ENCODE measurements around the gene TNNI3K.

- TF ChIP-seq POLR2A (IDR thresholded peaks at IDR 0.05) (no peak), CTCF (IDR thresholded peaks at IDR 0.05) (no peak)
These were observed 292.9 kb downstream of the TNNI3K start for GRCh38 chr1:74528123-74528522.

All from thyroid gland (tissue), 4 donors.